Gastroesophageal sphincter (tissue), 4 donors: Measurements from ENCODE around the gene BMP4. TPM values are rescaled to one million over a fixed set of nuclear protein-coding genes. Genes with fewer than 3 reads are reported as not detected.
"Not testable (repeated sequence)": the region's sequence is repeated elsewhere in the genome, so short reads cannot be mapped to it uniquely, and the experiment has no call there.

Source experiments
- ATAC-seq: fragments of 150-250 bp; one replicate; pipeline ENCODE4 v1.9.1; 2016; ENCODE audit warnings: mild to moderate bottlenecking, moderate library complexity
- H3K27ac ChIP-seq, 4 donors: fragments of 200-600 bp; sonication (generic) in 3 of 4; 1 replicate in 3 of 4; 2 replicates in 1 of 4; pipeline ENCODE4 v1.5.1; 2016 to 2019
- H3K27me3 ChIP-seq: fragments of 200-600 bp; sonication (generic); one replicate; pipeline ENCODE4 v1.5.1; 2019
- H3K36me3 ChIP-seq, 2 donors: fragments of 200-600 bp; sonication (generic); one replicate each; pipeline ENCODE4 v1.5.1; 2019; ENCODE audit warnings: control low read depth in 1 of 2
- H3K4me1 ChIP-seq, 3 donors: fragments of 200-600 bp; sonication (generic); 1 replicate in 2 of 3; 2 replicates in 1 of 3; pipeline ENCODE4 v1.5.1; 2016 to 2019; ENCODE audit warnings: control low read depth in 2 of 3
- H3K4me3 ChIP-seq, 2 donors: fragments of 200-600 bp; sonication (generic); one replicate each; pipeline ENCODE4 v1.5.1; 2019; ENCODE audit warnings: mild to moderate bottlenecking in 1 of 2, moderate library complexity in 1 of 2
- H3K9me3 ChIP-seq, 3 donors: fragments of 200-600 bp; sonication (generic); one replicate each; pipeline ENCODE4 v1.5.1; 2017 to 2019; ENCODE audit warnings: control low read depth in 2 of 3
- EP300 ChIP-seq: sonication (generic); formaldehyde crosslinking; IDR thresholded peaks from one replicate; pipeline ENCODE4 v1.6.1; 2017; ENCODE audit warnings: antibody characterized with exemption, mild to moderate bottlenecking
- POLR2A ChIP-seq, 2 donors: fragments of 450-650 bp; IDR thresholded peaks; one replicate each; pipeline ENCODE4 v1.6.1; 2017; ENCODE audit warnings: antibody characterized with exemption in 2 of 2, mild to moderate bottlenecking in 2 of 2, moderate library complexity in 1 of 2
- POLR2AphosphoS5 ChIP-seq: sonication (generic); formaldehyde crosslinking; IDR thresholded peaks from one replicate; pipeline ENCODE4 v1.6.1; 2017; ENCODE audit warnings: antibody characterized with exemption
- WGBS, 2 donors: methylation state at CpG; one replicate each; pipeline ENCODE4 v1.1.5; 2018; ENCODE audit warnings: low coverage in 1 of 2; 5-methylcytosine and 5-hydroxymethylcytosine counted together
- total RNA-seq, 4 donors: library from RNA; depleted of rRNA; stranded (reverse); fragments of >200 nt; gene quantifications; one replicate each; pipeline ENCODE4 v1.1.0, GENCODE V29; 2016
- TF ChIP-seq, protein P1 (sequence below), 4 experiments: fragments of 200-600 bp in 2 of 4; fragments of 450-650 bp in 2 of 4; sonication (generic) in 1 of 4; IDR thresholded peaks; one replicate each; pipeline ENCODE4 v1.5.1; 2017 to 2019; ENCODE audit warnings: antibody characterized with exemption in 4 of 4, mild to moderate bottlenecking in 2 of 4, moderate library complexity in 2 of 4

BMP4 gene
- total RNA-seq, 4 donors from 2014 or later = 11.3 to 81.2 (median 26.6) TPM

DNA sequence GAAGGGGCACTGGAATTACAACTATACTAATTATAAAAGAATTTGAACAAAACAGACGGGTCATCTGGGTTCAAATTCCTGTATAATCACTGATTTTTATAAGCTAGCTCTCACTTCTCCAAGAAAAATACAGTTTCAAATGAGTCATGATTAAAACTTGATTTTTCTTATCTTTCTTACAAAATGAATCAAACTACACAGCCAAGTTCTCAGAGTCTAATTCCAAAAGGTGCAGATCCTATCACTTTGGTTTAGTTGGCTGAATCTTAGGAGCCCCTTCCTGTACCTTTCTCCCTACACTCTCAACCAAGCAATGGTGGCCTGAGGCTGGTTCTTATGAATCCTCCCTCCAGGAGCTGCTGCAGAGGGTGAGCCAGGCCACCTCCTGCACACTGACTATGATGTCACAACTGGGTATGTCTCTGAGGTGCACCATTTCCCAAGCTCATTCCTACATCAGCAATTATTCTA lies 43.8 kb upstream of the BMP4 start:
- ATAC-seq = no peak
- no peaks in the 10 kb centered on the region for H3K27me3 ChIP-seq
- WGBS, 2 donors = 87 to 91% methylated on average over 1 of the region's 1 CpG
- no peaks in the 10 kb centered on the region for H3K9me3 ChIP-seq
- no peak overlapping the region for H3K4me3 ChIP-seq
- H3K27ac ChIP-seq = no peak overlapping the region
- TF ChIP-seq EP300 (no peak), POLR2A (IDR thresholded peaks at IDR 0.05) (no peak), POLR2AphosphoS5 (no peak)
- TF ChIP-seq, protein P1, sequence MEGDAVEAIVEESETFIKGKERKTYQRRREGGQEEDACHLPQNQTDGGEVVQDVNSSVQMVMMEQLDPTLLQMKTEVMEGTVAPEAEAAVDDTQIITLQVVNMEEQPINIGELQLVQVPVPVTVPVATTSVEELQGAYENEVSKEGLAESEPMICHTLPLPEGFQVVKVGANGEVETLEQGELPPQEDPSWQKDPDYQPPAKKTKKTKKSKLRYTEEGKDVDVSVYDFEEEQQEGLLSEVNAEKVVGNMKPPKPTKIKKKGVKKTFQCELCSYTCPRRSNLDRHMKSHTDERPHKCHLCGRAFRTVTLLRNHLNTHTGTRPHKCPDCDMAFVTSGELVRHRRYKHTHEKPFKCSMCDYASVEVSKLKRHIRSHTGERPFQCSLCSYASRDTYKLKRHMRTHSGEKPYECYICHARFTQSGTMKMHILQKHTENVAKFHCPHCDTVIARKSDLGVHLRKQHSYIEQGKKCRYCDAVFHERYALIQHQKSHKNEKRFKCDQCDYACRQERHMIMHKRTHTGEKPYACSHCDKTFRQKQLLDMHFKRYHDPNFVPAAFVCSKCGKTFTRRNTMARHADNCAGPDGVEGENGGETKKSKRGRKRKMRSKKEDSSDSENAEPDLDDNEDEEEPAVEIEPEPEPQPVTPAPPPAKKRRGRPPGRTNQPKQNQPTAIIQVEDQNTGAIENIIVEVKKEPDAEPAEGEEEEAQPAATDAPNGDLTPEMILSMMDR (IDR thresholded peaks at IDR 0.05) = no peak
- no peaks in the 10 kb centered on the region for H3K4me1 ChIP-seq
- H3K36me3 ChIP-seq = no peaks in the 10 kb centered on the region

DNA sequence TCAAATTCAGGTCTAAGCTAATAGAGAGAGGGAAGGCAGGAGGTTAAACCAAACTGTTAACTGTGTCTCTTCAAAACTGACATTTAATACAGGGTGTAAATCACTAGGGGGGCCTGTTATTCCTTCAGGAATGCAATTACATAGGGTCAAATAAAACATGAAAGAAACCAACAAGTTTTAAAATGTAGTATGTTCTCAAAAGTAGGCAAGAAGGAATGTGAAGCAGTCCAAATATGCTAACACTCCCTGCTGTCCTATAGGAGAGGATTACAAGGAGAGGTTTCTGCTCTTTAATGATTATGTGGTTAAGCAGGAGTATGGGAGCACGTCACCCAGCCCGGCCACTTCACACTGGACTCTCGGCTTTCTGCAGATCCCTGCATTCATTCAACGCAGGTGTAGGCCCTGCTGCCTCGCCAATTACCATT lies 42.5 kb upstream of the BMP4 start:
- Histone ChIP-seq H3K27me3 (no peaks in the 10 kb centered on the region), H3K36me3 (no peaks in the 10 kb centered on the region), H3K4me3 (no peak overlapping the region), H3K27ac (no peak overlapping the region), H3K9me3 (no peaks in the 10 kb centered on the region), H3K4me1 (no peaks in the 10 kb centered on the region)
- WGBS, 2 donors = 21 to 52% methylated on average over 3 to 5 of the region's 5 CpGs
- TF ChIP-seq, protein P1 (IDR thresholded peaks at IDR 0.05) = no peak
- TF ChIP-seq EP300 = no peak
- no peak for TF ChIP-seq POLR2AphosphoS5
- no peak for ATAC-seq

GRCh38 chr14:53996041-53996440 lies 39.4 kb upstream of the BMP4 start:
- TF ChIP-seq POLR2A (IDR thresholded peaks at IDR 0.05) = no peak
- TF ChIP-seq EP300 = no peak
- TF ChIP-seq POLR2AphosphoS5 = no peak
- TF ChIP-seq, protein P1 (IDR thresholded peaks at IDR 0.05) = no peak
- no peak overlapping the region for H3K27ac ChIP-seq
- H3K4me1 ChIP-seq = no peaks in the 10 kb centered on the region
- no peak overlapping the region for H3K4me3 ChIP-seq
- ATAC-seq = no peak
- WGBS, 2 donors = 84 to 91% methylated on average over 1 of the region's 1 CpG
- no peaks in the 10 kb centered on the region for H3K36me3 ChIP-seq
- H3K27me3 ChIP-seq = no peaks in the 10 kb centered on the region
- H3K9me3 ChIP-seq = no peaks in the 10 kb centered on the region

DNA sequence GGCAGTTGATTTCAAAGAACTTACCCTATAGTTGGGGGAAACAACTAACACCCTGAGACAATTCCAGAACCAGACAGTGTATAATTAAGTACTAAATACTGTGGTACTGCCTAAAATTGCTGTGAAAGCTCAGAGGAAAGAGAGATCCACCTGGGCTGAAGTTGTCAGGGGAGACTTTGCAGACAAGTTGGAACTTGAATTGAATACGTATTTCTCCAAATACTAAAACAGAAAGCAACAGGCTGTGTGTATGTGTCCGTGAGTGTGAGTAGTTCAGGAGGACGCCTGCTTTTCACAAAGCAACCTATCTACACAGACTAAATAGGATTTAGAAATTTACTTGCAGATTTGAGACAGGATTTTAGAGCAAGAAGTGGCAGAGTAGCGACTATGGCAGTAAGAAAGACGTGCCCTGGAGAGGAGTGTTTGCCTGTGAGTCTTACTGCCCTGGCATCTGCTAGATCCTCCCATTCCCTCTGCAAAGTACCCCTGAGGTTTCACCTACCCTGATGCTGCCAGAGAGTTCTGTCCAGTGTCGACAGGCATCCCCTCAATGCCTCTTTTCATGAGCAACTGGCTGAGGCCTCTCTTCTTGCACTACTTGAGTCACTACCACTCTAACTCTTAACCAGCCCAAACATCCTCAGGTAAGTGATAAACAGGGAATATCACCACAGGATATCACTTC lies 37.4 kb upstream of the BMP4 start:
- TF ChIP-seq POLR2AphosphoS5 (no peak), POLR2A (IDR thresholded peaks at IDR 0.05) (no peak), EP300 (no peak)
- TF ChIP-seq, protein P1 (IDR thresholded peaks at IDR 0.05) = no peak
- no peak overlapping the region for H3K4me3 ChIP-seq
- no peak overlapping the region for H3K27ac ChIP-seq
- no peaks in the 10 kb centered on the region for H3K36me3 ChIP-seq
- no peaks in the 10 kb centered on the region for H3K9me3 ChIP-seq
- no peaks in the 10 kb centered on the region for H3K27me3 ChIP-seq
- ATAC-seq = no peak
- no peaks in the 10 kb centered on the region for H3K4me1 ChIP-seq
- 67 to 83% methylated on average over 6 of the region's 6 CpGs for WGBS, 2 donors

DNA sequence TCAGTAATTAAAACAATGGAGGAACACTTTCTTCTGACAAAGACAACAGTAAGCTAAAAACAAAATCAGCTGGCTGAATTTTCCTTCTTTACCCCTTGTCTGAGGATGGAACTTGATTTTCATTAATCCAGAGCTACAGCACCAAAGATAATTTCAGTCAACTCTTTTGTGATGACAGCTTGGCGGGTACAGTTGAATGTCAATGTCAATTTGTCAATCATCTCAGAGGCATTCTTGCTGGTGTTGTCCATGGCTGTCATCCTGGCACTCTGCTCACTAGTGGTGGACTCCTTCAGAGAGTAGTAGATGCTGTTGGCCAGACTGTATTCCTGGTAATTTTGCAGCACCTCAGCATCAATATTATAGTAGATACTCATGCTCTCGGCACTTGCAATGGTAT lies 34.4 kb upstream of the BMP4 start:
- no peaks in the 10 kb centered on the region for H3K36me3 ChIP-seq
- 50 to 90% methylated on average over 2 of the region's 2 CpGs for WGBS, 2 donors
- ATAC-seq = no peak
- TF ChIP-seq POLR2AphosphoS5 (no peak), POLR2A (IDR thresholded peaks at IDR 0.05) (no peak), EP300 (no peak)
- TF ChIP-seq, protein P1 (IDR thresholded peaks at IDR 0.05) = no peak
- H3K27ac ChIP-seq = no peak overlapping the region
- H3K4me3 ChIP-seq = no peak overlapping the region
- H3K4me1 ChIP-seq = no peaks in the 10 kb centered on the region
- no peaks in the 10 kb centered on the region for H3K27me3 ChIP-seq
- peaks cover 0 to 3% (median 0%) of the 10 kb centered on the region in 3 donors for H3K9me3 ChIP-seq

DNA sequence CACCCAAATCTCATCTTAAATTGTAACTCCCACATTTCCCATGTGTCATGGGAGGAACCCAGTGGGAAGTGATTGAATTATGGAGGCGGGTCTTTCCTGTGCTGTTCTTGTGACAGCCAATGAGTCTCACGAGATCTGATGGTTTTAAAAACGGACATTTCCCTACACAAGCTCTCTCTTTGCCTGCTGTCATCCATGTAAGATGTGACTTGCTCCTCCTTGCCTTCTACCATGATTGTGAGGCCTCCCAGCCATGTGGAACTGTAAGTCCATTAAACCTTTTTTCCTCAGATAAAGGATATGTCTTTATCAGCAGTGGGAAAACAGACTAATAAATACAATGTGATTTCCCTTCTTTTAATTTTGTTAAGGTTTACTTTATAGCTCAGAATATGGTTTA lies 30.1 kb upstream of the BMP4 start:
- WGBS, 2 donors = 77 to 100% methylated on average over 1 to 3 of the region's 3 CpGs
- not testable (repeated sequence) for H3K36me3 ChIP-seq, H3K4me3 ChIP-seq, H3K27me3 ChIP-seq, H3K27ac ChIP-seq, H3K4me1 ChIP-seq, ATAC-seq
- H3K9me3 ChIP-seq = peaks cover 0 to 21% (median 0%) of the 10 kb centered on the region in 3 donors

GRCh38 chr14:53984958-53985357 lies 28.3 kb upstream of the BMP4 start:
- H3K4me3 ChIP-seq, H3K27me3 ChIP-seq, H3K36me3 ChIP-seq, ATAC-seq, H3K4me1 ChIP-seq, H3K27ac ChIP-seq: not testable (repeated sequence)
- WGBS, 2 donors = 50% methylated on average over 2 of the region's 2 CpGs; no CpG with 5 or more reads in 1 of the 2 donors
- H3K9me3 ChIP-seq = peaks cover 0 to 21% (median 0%) of the 10 kb centered on the region in 3 donors
